H1 (cell line): Measurements from ENCODE around the gene TIAM2. TPM values are rescaled to one million over a fixed set of nuclear protein-coding genes. Genes with fewer than 3 reads are reported as not detected.

Experiments
- SP1 ChIP-seq: IDR thresholded peaks from 2 replicates; pipeline ENCODE4 v1.6.1; 2011; ENCODE audit warnings: low read depth, low read length
- polyA plus RNA-seq, 7 experiments: library from polyadenylated mRNA; depleted of rRNA in 3 of 7; stranded (reverse) in 5 of 7; unstranded in 2 of 7; fragments of >200 nt in 5 of 7; fragments of 200-250 nt in 2 of 7; gene quantifications; 1 replicate in 5 of 7; 2 replicates in 1 of 7; 4 replicates in 1 of 7; pipeline versions ENCODE4 v1.2.1 to v1.2.3, GENCODE V29; 2011 to 2013; ENCODE audit warnings: missing spikeins in 2 of 7, mixed read lengths in 2 of 7
- total RNA-seq: library from RNA; stranded (reverse); fragmentation: NEBNext Ultra II Directional; extraction: Animal tissue kit (Norgen Biotek cat#: 25700); gene quantifications from 2 replicates; pipeline ENCODE4 v1.2.1, GENCODE V29; 2021
- TF ChIP-seq, protein P1 (sequence below): fragments of 300-600 bp; sonication (generic); IDR thresholded peaks from 2 replicates; pipeline ENCODE4 v1.7.1; 2012; ENCODE audit warnings: low read length, moderate library complexity, mild to moderate bottlenecking, inconsistent platforms; ENCODE audit not compliant: insufficient replicate concordance

Gene TIAM2
- total and polyA plus RNA-seq, 2 of the 8 experiments (the other 6 are each of a cell fraction or from before 2014, with no cell fraction given) = 7.4 to 23.9 TPM

DNA sequence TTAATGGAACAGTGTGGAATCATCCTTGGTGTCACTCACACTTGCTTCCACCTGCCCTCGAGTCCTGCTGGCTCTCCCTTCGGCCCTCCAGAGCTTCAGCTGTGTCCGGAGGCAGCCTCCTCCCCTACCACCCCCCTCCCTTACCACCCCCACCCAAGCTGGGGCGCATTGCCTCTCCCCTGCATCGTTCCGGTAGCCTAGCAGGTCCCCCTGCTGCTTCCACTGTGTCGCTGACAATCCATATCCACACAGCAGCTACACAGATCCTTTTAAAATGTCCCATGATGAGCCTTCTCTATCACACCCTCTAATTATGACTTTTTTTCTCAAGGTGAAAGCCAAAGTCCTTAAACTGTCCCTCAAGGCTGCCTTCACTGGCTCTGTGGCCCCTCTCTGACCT is 117.6 kb downstream of the TIAM2 start (continued):
- TF ChIP-seq, protein P1, sequence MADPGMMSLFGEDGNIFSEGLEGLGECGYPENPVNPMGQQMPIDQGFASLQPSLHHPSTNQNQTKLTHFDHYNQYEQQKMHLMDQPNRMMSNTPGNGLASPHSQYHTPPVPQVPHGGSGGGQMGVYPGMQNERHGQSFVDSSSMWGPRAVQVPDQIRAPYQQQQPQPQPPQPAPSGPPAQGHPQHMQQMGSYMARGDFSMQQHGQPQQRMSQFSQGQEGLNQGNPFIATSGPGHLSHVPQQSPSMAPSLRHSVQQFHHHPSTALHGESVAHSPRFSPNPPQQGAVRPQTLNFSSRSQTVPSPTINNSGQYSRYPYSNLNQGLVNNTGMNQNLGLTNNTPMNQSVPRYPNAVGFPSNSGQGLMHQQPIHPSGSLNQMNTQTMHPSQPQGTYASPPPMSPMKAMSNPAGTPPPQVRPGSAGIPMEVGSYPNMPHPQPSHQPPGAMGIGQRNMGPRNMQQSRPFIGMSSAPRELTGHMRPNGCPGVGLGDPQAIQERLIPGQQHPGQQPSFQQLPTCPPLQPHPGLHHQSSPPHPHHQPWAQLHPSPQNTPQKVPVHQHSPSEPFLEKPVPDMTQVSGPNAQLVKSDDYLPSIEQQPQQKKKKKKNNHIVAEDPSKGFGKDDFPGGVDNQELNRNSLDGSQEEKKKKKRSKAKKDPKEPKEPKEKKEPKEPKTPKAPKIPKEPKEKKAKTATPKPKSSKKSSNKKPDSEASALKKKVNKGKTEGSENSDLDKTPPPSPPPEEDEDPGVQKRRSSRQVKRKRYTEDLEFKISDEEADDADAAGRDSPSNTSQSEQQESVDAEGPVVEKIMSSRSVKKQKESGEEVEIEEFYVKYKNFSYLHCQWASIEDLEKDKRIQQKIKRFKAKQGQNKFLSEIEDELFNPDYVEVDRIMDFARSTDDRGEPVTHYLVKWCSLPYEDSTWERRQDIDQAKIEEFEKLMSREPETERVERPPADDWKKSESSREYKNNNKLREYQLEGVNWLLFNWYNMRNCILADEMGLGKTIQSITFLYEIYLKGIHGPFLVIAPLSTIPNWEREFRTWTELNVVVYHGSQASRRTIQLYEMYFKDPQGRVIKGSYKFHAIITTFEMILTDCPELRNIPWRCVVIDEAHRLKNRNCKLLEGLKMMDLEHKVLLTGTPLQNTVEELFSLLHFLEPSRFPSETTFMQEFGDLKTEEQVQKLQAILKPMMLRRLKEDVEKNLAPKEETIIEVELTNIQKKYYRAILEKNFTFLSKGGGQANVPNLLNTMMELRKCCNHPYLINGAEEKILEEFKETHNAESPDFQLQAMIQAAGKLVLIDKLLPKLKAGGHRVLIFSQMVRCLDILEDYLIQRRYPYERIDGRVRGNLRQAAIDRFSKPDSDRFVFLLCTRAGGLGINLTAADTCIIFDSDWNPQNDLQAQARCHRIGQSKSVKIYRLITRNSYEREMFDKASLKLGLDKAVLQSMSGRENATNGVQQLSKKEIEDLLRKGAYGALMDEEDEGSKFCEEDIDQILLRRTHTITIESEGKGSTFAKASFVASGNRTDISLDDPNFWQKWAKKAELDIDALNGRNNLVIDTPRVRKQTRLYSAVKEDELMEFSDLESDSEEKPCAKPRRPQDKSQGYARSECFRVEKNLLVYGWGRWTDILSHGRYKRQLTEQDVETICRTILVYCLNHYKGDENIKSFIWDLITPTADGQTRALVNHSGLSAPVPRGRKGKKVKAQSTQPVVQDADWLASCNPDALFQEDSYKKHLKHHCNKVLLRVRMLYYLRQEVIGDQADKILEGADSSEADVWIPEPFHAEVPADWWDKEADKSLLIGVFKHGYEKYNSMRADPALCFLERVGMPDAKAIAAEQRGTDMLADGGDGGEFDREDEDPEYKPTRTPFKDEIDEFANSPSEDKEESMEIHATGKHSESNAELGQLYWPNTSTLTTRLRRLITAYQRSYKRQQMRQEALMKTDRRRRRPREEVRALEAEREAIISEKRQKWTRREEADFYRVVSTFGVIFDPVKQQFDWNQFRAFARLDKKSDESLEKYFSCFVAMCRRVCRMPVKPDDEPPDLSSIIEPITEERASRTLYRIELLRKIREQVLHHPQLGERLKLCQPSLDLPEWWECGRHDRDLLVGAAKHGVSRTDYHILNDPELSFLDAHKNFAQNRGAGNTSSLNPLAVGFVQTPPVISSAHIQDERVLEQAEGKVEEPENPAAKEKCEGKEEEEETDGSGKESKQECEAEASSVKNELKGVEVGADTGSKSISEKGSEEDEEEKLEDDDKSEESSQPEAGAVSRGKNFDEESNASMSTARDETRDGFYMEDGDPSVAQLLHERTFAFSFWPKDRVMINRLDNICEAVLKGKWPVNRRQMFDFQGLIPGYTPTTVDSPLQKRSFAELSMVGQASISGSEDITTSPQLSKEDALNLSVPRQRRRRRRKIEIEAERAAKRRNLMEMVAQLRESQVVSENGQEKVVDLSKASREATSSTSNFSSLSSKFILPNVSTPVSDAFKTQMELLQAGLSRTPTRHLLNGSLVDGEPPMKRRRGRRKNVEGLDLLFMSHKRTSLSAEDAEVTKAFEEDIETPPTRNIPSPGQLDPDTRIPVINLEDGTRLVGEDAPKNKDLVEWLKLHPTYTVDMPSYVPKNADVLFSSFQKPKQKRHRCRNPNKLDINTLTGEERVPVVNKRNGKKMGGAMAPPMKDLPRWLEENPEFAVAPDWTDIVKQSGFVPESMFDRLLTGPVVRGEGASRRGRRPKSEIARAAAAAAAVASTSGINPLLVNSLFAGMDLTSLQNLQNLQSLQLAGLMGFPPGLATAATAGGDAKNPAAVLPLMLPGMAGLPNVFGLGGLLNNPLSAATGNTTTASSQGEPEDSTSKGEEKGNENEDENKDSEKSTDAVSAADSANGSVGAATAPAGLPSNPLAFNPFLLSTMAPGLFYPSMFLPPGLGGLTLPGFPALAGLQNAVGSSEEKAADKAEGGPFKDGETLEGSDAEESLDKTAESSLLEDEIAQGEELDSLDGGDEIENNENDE = no peak
- no peak for TF ChIP-seq SP1
